CD4-positive, alpha-beta T cell treated with Interleukin-4 for 1 hour (primary cell): ENCODE results near the gene ZNF283.
A peak's percentile ranks its signal among the peaks of the same experiment; 100 is the strongest.

Source experiments
- DNase-seq, 2 donors: peaks; one replicate each; pipeline ENCODE4 v3.0.0-alpha.2; 2020 to 2022

The ZNF283 gene

GRCh38 chr19:43826787-43827754 is at the start of gene ZNF283:
TSS of gene ZNF283 (plus strand) at chr19:43827321. CDS start at chr19:43833505, 6,184 bp downstream.
- peak; percentile 87 to 89 for DNase-seq

- no peak for DNase-seq
Observed at GRCh38 chr19:43778651-43779050, 48.5 kb upstream of the ZNF283 start.

GRCh38 chr19:43779147-43779819 is 47.8 kb upstream of the ZNF283 start:
- DNase-seq: no peak

DNA sequence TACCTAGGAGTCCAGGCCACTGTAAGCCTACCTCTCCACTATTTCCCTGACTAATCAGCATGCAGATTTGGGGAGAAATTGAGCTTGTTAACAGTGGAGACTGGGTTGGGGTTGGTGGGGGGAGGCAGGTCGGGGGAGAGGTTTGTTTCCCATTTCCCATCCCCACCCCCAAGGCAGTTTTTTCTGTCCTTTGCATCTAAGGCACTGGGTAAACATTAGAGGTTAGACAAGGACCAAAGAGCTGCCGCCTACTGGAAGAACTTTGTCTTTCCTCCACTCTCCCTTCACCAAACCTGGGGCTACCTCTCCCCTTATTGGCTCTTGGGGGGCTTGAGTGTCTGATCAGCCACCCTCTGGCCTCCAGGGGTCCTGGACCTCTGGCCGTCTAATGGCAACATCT is 47.3 kb upstream of the ZNF283 start:
- DNase-seq: peak in 1 of 2 donors; percentile 28

- DNase-seq: peak; percentile 68 to 75
Observed at GRCh38 chr19:43780706-43781525, 46.2 kb upstream of the ZNF283 start, which contains the start of gene KCNN4. TSS of gene KCNN4 (minus strand) at chr19:43780973. CDS start at chr19:43780861, 112 bp downstream.

DNA sequence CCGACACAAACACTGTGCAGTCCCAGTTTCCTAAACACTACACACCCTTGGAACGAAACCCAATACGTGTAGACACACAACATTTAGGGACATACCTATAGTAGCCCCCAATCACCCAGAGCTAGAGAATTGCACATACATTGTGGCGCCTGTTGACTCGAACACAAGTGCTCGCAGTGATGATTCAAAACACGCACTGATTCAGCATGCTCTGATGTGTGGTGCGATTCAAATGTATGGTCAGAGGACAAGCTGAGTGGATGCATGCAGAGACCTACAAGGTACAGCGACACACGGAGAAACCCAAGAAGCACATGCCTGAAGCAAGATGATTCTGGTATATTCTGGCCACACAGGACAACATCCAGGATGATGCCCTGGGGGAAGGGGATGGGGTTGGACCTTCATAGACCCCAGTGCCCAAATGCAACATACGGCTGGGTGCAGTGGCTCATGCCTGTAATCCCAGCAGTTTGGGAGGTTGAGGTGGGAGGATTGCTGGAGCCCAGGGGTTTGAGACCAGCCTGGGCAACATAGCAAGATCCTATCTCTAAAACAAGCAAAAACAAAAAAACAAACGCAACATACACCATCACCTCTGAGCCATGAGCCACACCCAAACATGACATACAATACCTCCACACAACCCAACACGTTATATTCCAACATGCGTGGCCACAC is 45.4 kb upstream of the ZNF283 start:
- no peak for DNase-seq

GRCh38 chr19:43782311-43782660 is 44.8 kb upstream of the ZNF283 start:
- DNase-seq: no peak

DNA sequence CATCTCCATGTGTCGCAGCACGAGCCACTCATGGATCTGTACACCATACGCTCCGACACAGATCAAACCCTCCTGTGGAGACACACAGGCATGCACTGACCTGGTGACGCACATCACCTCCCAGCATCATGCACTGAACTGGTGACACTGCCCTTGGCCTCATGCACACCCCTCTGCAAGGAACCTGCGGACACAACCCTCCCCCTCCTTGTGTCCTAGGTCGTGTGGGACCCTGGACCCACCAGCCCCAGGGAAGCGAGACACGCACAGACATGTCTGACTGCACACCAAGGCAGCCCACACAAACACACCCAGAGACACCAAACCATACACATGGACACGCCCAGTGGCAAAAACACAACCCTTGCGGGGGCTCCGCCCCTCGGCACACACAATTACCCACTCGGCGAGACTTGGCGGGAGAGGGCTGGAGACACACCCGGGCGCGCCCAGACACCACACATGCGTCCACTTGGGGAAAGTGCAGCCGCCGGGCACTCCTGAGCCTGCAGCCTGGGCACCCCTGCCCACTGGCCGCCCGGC is 44.4 kb upstream of the ZNF283 start:
- peak; percentile 33 to 35 for DNase-seq

GRCh38 chr19:43783636-43784035 is 43.5 kb upstream of the ZNF283 start:
- no peak for DNase-seq

- DNase-seq: peak; percentile 49 to 63
Observed at GRCh38 chr19:43784241-43784980, 42.7 kb upstream of the ZNF283 start.

DNA sequence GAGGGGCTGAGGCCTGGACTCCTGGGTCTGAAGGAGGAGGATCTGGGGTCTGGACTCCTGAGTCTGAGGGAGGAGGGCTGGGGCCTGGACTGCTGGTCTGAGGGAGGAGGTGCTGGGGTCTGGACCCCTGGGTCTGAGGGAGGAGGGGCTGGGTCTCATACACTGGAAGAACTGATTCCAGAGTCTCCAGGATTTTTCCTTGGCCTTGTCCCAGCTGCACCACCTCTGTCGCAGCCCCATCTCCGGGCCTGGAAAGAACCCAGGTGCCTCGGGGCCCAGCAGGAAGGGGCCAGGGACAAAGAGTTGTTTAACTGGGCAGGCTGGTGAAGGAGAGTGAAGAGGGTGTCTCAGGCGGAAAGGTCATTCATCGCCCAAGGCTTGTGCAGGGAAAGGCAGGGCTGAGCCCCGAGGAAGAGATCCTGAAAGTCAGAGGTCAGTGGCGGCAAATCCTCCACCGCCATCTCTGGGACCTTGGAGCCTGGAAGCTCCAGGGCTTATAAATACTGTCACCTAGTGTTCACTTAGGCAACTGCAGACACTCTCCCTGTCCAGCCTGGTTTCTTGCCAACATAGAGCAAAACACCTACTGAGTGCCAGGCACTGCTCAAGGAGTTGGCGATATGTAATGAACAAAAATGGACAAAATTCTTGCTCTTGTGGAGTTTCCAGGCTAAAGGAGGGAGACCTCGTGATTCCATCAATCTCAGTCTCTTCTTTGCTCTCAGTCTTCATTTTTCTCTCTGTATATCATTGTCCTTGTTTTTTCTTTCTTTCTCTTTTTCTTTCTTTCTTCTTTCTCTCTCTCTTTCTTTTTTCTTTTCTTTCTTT is 41.9 kb upstream of the ZNF283 start:
- peak; percentile 69 to 79 for DNase-seq

DNA sequence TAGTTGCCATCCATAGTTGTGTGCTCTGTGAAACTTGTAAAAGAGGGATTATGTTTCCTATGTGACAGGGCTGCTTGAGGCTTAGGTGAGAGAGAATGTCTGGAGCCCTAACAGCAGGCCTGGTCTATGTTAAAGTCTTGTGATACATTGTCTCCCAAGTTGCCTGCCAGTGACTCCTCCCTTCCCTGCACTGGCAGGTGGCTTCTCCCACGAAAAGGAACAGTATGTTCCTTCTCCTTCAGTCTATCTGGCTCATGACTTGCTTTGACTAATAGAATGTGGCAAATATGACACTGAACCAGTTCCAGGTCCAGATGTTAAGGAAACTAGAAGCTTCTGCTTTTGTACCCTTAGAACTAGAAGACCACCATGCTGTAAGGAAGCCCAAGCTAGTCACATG is 40.5 kb upstream of the ZNF283 start:
- DNase-seq: no peak

DNA sequence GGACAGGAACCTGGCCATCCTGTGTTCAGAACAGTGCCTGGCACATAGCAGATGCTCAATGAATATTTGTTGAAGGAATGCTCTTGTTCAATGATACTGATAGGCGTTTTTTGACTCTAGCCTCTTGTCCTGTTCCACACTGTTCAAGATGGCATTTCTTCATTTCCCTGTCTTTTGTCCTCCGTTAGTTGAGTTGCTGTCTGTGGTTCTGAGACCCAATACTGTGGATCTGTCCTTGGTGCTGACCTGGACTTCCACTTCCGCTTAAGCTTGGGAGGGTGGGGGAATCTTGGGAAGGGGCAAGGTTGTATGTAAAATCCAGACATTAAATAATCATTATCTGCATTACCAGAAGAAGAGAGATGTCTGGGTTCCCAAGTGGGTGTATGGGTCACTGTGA is 38.1 kb upstream of the ZNF283 start:
- DNase-seq: peak in 1 of 2 donors; percentile 27

- no peak for DNase-seq
Observed at GRCh38 chr19:43790587-43790986, 36.5 kb upstream of the ZNF283 start.

DNA sequence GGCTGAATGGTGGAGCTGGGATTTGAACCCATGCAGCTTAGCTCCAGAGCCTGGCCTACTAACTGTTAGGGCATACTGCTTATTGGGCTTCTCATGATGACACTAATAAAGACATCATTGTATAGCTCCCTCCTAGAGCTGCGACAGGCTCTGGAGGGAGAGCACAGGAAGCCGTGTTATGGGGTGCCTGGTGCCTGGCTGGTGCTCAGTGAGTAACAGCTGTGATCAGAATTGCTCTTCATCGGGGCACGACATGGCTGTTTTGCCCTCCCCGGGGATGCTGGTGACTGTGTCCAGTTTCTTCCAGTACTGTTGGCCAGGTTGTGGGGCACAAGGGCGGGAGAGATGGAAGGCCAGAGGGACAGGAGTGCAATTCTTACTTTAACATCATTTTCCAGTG is 30.0 kb upstream of the ZNF283 start:
- DNase-seq: no peak

DNA sequence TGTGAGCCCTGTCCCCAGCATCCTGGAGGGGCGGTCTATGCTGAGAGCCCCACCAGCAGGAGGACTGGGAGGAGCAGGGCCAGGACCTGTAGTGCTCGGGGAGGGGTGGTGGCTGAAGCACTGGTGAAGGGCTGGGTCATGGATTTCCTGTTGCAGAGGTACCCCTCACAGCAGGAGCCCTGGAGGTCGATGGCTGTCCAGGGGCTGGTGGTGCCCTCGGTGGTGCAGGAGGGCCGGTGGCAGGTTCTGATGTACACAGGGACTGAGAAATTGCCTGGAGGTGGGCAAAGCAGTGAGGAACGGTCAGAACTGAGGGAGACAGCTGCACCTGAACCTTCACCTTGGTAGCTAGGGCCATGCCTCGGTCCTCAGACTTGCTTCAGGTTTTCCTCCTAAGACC is 29.6 kb upstream of the ZNF283 start:
- DNase-seq: no peak

DNA sequence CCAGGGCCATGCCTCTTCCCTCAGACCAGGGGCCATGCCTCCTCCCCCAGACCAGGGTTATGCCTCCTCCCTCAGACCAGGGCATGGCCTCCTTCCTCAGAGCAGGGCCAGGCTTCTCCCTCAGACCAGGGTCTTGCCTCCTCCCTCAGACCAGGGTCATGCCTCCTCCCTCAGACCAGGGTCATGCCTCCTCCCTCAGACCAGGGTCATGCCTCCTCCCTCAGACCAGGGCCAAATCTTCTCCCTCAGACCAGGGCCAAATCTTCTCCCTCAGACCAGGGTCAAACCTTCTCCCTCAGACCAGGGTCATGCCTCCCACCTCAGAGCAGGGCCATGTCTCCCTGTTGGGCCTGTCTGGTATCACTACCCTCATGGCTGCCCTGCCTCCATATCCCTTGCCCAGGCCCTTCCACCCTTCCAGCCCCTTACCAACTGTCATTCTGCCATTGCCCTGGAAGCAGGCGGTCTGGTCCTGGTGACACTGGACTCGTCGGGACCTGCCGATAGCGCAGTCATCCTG is 29.0 kb upstream of the ZNF283 start:
- DNase-seq: no peak

- DNase-seq: peak; percentile 20 to 40
Observed at GRCh38 chr19:43798546-43799409, 28.3 kb upstream of the ZNF283 start.

DNA sequence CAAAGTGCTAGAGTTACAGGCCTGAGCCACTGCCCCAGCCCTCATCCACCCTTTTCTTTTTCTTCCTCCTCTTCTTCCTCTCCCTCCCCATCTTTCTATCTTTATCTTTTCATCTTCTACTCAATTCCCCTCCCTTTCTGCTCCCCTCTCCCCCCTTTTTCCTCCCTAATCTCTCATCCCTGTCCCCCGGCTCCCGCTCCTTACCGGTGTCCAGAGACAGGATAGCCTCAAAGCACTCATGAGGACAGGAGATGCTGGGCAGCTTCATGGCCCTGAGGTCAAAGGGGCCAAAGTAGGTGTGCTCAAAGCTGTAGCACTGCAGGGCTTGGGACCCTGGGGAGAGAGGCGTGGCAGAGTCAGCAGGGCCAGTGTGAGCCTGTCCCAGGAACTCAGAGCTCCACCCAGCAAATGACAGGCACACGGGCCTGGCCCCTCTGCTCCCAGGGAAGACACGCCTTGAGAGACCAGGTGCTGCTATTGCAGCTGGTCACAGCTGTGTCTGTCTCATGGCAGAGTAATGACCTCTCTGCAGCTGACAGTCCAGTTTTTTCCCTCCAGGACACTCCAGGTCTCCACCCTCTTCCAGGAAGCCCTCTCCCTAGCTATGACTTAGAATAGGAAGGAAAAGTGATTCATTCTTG is 27.5 kb upstream of the ZNF283 start:
- no peak for DNase-seq
